GM23338 (cell line): ENCODE measurements around the gene SH3TC2. TPM values are rescaled to one million over a fixed set of nuclear protein-coding genes. Genes with fewer than 3 reads are reported as not detected.

Experiments used
- ATAC-seq: fragments of 200-7000 bp; cut with Tn5 transposase; 3 replicates; pipeline ENCODE4 v1.9.1; 2020
- DNase-seq: peaks from one replicate; pipeline ENCODE4 v3.0.0-alpha.2; 2015; ENCODE audit warnings: low spot score
- H2AFZ ChIP-seq: fragments of 200-600 bp; sonication (generic); 2 replicates; pipeline ENCODE4 v1.8.0; 2016; ENCODE audit warnings: antibody characterized with exemption, mild to moderate bottlenecking, moderate library complexity
- H3F3A ChIP-seq: fragments of 200-600 bp; sonication (generic); replicated peaks from 2 replicates; pipeline ENCODE4 v1.8.0; 2017; ENCODE audit warnings: antibody characterized with exemption, mixed run types, low read depth
- H3K27ac ChIP-seq: fragments of 200-600 bp; sonication (generic); 2 replicates; pipeline ENCODE4 v1.6.1; 2016; ENCODE audit warnings: low read depth
- H3K27me3 ChIP-seq: fragments of 200-600 bp; sonication (generic); 2 replicates; pipeline ENCODE4 v1.8.0; 2016; ENCODE audit warnings: mild to moderate bottlenecking, mixed run types, moderate library complexity; ENCODE audit not compliant: insufficient read depth
- H3K36me3 ChIP-seq: fragments of 200-600 bp; sonication (generic); 2 replicates; pipeline ENCODE4 v1.8.0; 2016; ENCODE audit warnings: mild to moderate bottlenecking; ENCODE audit not compliant: insufficient read depth
- H3K4me1 ChIP-seq: fragments of 200-600 bp; sonication (generic); 2 replicates; pipeline ENCODE4 v1.8.0; 2016; ENCODE audit warnings: mild to moderate bottlenecking, moderate library complexity; ENCODE audit not compliant: insufficient read depth
- H3K4me2 ChIP-seq: fragments of 200-600 bp; sonication (generic); 2 replicates; pipeline ENCODE4 v1.7.1; 2017; ENCODE audit warnings: mixed run types
- H3K4me3 ChIP-seq: fragments of 200-600 bp; sonication (generic); 2 replicates; pipeline ENCODE4 v1.6.1; 2016; ENCODE audit warnings: mixed run types
- H3K79me2 ChIP-seq: fragments of 200-600 bp; sonication (generic); replicated peaks from 2 replicates; pipeline ENCODE4 v1.8.0; 2017; ENCODE audit warnings: mild to moderate bottlenecking; ENCODE audit not compliant: insufficient read depth
- H3K9me2 ChIP-seq: fragments of 200-600 bp; sonication (generic); 2 replicates; pipeline ENCODE4 v1.8.0; 2017; ENCODE audit not compliant: insufficient read depth
- H4K20me1 ChIP-seq: fragments of 200-600 bp; sonication (generic); replicated peaks from 2 replicates; pipeline ENCODE4 v1.8.0; 2017; ENCODE audit warnings: mild to moderate bottlenecking; ENCODE audit not compliant: insufficient read depth
- H3K27ac Mint-ChIP-seq: 2 replicates; pipeline ENCODE4 v1.8.0; 2020; ENCODE audit warnings: inconsistent platforms, mild to moderate bottlenecking, moderate library complexity, mixed read lengths
- H3K27me3 Mint-ChIP-seq: 3 replicates; pipeline ENCODE4 v1.8.0; 2022; ENCODE audit warnings: low read depth, mild to moderate bottlenecking, moderate library complexity, mixed read lengths, inconsistent platforms; ENCODE audit not compliant: insufficient read depth, poor library complexity
- H3K36me3 Mint-ChIP-seq: 3 replicates; pipeline ENCODE4 v1.8.0; 2021; ENCODE audit warnings: low read depth, mild to moderate bottlenecking, inconsistent platforms, moderate library complexity, mixed read lengths
- H3K4me1 Mint-ChIP-seq: 3 replicates; pipeline ENCODE4 v1.8.0; 2020; ENCODE audit warnings: mild to moderate bottlenecking, inconsistent platforms, mixed read lengths
- H3K4me3 Mint-ChIP-seq: 3 replicates; pipeline ENCODE4 v1.8.0; 2021; ENCODE audit warnings: moderate library complexity, mild to moderate bottlenecking, inconsistent platforms, mixed read lengths
- H3K9me3 Mint-ChIP-seq: 3 replicates; pipeline ENCODE4 v1.8.0; 2020; ENCODE audit warnings: moderate library complexity, mild to moderate bottlenecking, inconsistent platforms, mixed read lengths
- CREB1 ChIP-seq: fragments of 250-450 bp; sonication (Bioruptor Pico); IDR thresholded peaks from 2 replicates; pipeline ENCODE4 v1.5.0; 2020; ENCODE audit warnings: low read depth, mild to moderate bottlenecking, moderate library complexity
- CTCF ChIP-seq, 2 experiments: fragments of 200-600 bp in 1 of 2; sonication (generic) in 1 of 2; conservative IDR thresholded peaks; 2 replicates each; pipeline versions ENCODE4 v1.5.1 to v1.6.1; 2016 to 2017; ENCODE audit warnings: antibody characterized with exemption in 2 of 2, low read depth in 2 of 2, mild to moderate bottlenecking in 2 of 2, moderate library complexity in 1 of 2
- ETS1 ChIP-seq: IDR thresholded peaks from 2 replicates; pipeline ENCODE4 v1.6.1; 2016; ENCODE audit warnings: antibody characterized with exemption
- EZH2 ChIP-seq: fragments of 200-600 bp; sonication (generic); IDR thresholded peaks from one replicate; pipeline ENCODE4 v1.8.0; 2017; ENCODE audit warnings: antibody characterized with exemption, mild to moderate bottlenecking, low read depth; ENCODE audit not compliant: unreplicated experiment
- EZH2phosphoT487 ChIP-seq: fragments of 200-600 bp; sonication (generic); IDR thresholded peaks from one replicate; pipeline ENCODE4 v1.8.1; 2018; ENCODE audit warnings: antibody characterized with exemption; ENCODE audit not compliant: unreplicated experiment
- JUNB ChIP-seq: IDR thresholded peaks from one replicate; pipeline ENCODE4 v1.6.1; 2016; ENCODE audit warnings: antibody characterized with exemption; ENCODE audit not compliant: unreplicated experiment
- NANOG ChIP-seq: IDR thresholded peaks from 2 replicates; pipeline ENCODE4 v1.6.1; 2016; ENCODE audit warnings: antibody characterized with exemption, borderline replicate concordance
- POLR2AphosphoS5 ChIP-seq: IDR thresholded peaks from 2 replicates; pipeline ENCODE4 v1.6.1; 2016; ENCODE audit warnings: antibody characterized with exemption, low read depth
- STAT1 ChIP-seq: IDR thresholded peaks from one replicate; pipeline ENCODE4 v1.6.1; 2016; ENCODE audit warnings: antibody characterized with exemption; ENCODE audit not compliant: unreplicated experiment
- ZNF114 ChIP-seq: fragments of 250-450 bp; sonication (Bioruptor Pico); IDR thresholded peaks from 2 replicates; pipeline ENCODE4 v1.5.0; 2020; ENCODE audit warnings: mild to moderate bottlenecking, moderate library complexity
- ZNF331 ChIP-seq: fragments of 250-450 bp; sonication (Bioruptor Pico); IDR thresholded peaks from 2 replicates; pipeline ENCODE4 v1.5.0; 2020; ENCODE audit warnings: low read depth, mild to moderate bottlenecking, moderate library complexity
- ZNF462 ChIP-seq: fragments of 250-450 bp; sonication (Bioruptor Pico); IDR thresholded peaks from 2 replicates; pipeline ENCODE4 v1.5.0; 2020; ENCODE audit warnings: mild to moderate bottlenecking, moderate library complexity
- polyA plus RNA-seq: library from polyadenylated mRNA; unstranded; fragments of >200 nt; fragmentation: Nextera tagmentation; extraction: Ambion mirVana; gene quantifications from 2 replicates; pipeline ENCODE4 v1.2.1, GENCODE V29; 2016
- total RNA-seq: library from RNA; depleted of rRNA; stranded (reverse); fragments of >200 nt; shearing (Covaris generic); gene quantifications from 2 replicates; pipeline ENCODE4 v1.2.3, GENCODE V29; 2014
- TF ChIP-seq, protein P1 (sequence below): IDR thresholded peaks from one replicate; pipeline ENCODE4 v1.6.1; 2018; ENCODE audit warnings: antibody characterized with exemption; ENCODE audit not compliant: unreplicated experiment

The SH3TC2 gene
- total and polyA plus RNA-seq, 2 experiments from 2014 or later: 0.10 to 0.17 TPM

- DNase-seq (no peak), ATAC-seq (no peak)
- H3K4me3 ChIP-seq: no peak overlapping the region
- Mint-ChIP-seq H3K9me3 (no peaks in the 10 kb centered on the region), H3K27ac (no peak overlapping the region), H3K27me3 (no peaks in the 10 kb centered on the region), H3K36me3 (no peaks in the 10 kb centered on the region), H3K4me3 (no peak overlapping the region), H3K4me1 (no peaks in the 10 kb centered on the region)
- H3K27ac ChIP-seq: no peak overlapping the region
- no peaks in the 10 kb centered on the region for H3K79me2 ChIP-seq
- no peaks in the 10 kb centered on the region for H4K20me1 ChIP-seq
- H3K4me1 ChIP-seq: no peaks in the 10 kb centered on the region
- H3F3A ChIP-seq: no peaks in the 10 kb centered on the region
- H3K9me2 ChIP-seq: 0 out of 2 replicates have a peak, but pooled peaks cover 3% of the 10 kb centered on the region
- no peak overlapping the region for H3K4me2 ChIP-seq
- no peak overlapping the region for H2AFZ ChIP-seq
- TF ChIP-seq ZNF114 (CRISPR knock-in tag): no peak
- TF ChIP-seq EZH2phosphoT487: no peak
- TF ChIP-seq CTCF (conservative IDR thresholded peaks at IDR 0.05; ENCODE audit: low read depth in 2 of 2): no peak
- no peak for TF ChIP-seq ETS1
- TF ChIP-seq EZH2: no peak
- TF ChIP-seq, protein P1, sequence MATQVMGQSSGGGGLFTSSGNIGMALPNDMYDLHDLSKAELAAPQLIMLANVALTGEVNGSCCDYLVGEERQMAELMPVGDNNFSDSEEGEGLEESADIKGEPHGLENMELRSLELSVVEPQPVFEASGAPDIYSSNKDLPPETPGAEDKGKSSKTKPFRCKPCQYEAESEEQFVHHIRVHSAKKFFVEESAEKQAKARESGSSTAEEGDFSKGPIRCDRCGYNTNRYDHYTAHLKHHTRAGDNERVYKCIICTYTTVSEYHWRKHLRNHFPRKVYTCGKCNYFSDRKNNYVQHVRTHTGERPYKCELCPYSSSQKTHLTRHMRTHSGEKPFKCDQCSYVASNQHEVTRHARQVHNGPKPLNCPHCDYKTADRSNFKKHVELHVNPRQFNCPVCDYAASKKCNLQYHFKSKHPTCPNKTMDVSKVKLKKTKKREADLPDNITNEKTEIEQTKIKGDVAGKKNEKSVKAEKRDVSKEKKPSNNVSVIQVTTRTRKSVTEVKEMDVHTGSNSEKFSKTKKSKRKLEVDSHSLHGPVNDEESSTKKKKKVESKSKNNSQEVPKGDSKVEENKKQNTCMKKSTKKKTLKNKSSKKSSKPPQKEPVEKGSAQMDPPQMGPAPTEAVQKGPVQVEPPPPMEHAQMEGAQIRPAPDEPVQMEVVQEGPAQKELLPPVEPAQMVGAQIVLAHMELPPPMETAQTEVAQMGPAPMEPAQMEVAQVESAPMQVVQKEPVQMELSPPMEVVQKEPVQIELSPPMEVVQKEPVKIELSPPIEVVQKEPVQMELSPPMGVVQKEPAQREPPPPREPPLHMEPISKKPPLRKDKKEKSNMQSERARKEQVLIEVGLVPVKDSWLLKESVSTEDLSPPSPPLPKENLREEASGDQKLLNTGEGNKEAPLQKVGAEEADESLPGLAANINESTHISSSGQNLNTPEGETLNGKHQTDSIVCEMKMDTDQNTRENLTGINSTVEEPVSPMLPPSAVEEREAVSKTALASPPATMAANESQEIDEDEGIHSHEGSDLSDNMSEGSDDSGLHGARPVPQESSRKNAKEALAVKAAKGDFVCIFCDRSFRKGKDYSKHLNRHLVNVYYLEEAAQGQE: no peak
- no peak for TF ChIP-seq STAT1
- no peak for TF ChIP-seq ZNF331 (CRISPR knock-in tag)
- TF ChIP-seq ZNF462 (CRISPR knock-in tag): no peak
- no peak for TF ChIP-seq POLR2AphosphoS5
- TF ChIP-seq CREB1: no peak
- TF ChIP-seq NANOG: no peak
- no peak for TF ChIP-seq JUNB
- no peaks in the 10 kb centered on the region for H3K27me3 ChIP-seq
- no peaks in the 10 kb centered on the region for H3K36me3 ChIP-seq
Observed at GRCh38 chr5:149071756-149072155, 8.9 kb upstream of the SH3TC2 start.
